Ishikawa (cell line): ENCODE results near the gene GPALPP1.

Experiments used
- CEBPB ChIP-seq: IDR thresholded peaks from 2 replicates; pipeline ENCODE4 v1.6.1; 2012
- CREB1 ChIP-seq: IDR thresholded peaks from 2 replicates; pipeline ENCODE4 v1.6.1; 2012; ENCODE audit warnings: low read depth
- EGR1 ChIP-seq: IDR thresholded peaks from 2 replicates; pipeline ENCODE4 v1.6.1; 2012
- EP300 ChIP-seq: IDR thresholded peaks from 2 replicates; pipeline ENCODE4 v1.6.1; 2012; ENCODE audit warnings: borderline replicate concordance
- FOXM1 ChIP-seq: IDR thresholded peaks from 2 replicates; pipeline ENCODE4 v1.6.1; 2012; ENCODE audit warnings: low read depth, borderline replicate concordance
- MAX ChIP-seq: IDR thresholded peaks from 2 replicates; pipeline ENCODE4 v1.6.1; 2012
- NFIC ChIP-seq: IDR thresholded peaks from 2 replicates; pipeline ENCODE4 v1.6.1; 2012
- RAD21 ChIP-seq: IDR thresholded peaks from 2 replicates; pipeline ENCODE4 v1.6.1; 2012; ENCODE audit warnings: low read depth
- TAF1 ChIP-seq: IDR thresholded peaks from 2 replicates; pipeline ENCODE4 v1.6.1; 2012; ENCODE audit warnings: low read depth, mild to moderate bottlenecking
- TCF12 ChIP-seq: IDR thresholded peaks from 2 replicates; pipeline ENCODE4 v1.6.1; 2012; ENCODE audit warnings: low read depth
- TEAD4 ChIP-seq: IDR thresholded peaks from 2 replicates; pipeline ENCODE4 v1.6.1; 2012
- YY1 ChIP-seq: IDR thresholded peaks from 2 replicates; pipeline ENCODE4 v1.6.1; 2012; ENCODE audit warnings: low read depth
- ZBTB7A ChIP-seq: IDR thresholded peaks from 2 replicates; pipeline ENCODE4 v1.6.1; 2012; ENCODE audit warnings: low read depth
- TF ChIP-seq, protein P1 (sequence below): IDR thresholded peaks from 2 replicates; pipeline ENCODE4 v1.6.1; 2012; ENCODE audit warnings: low read depth, mild to moderate bottlenecking
- TF ChIP-seq, protein P2 (sequence below): IDR thresholded peaks from 2 replicates; pipeline ENCODE4 v1.6.1; 2012

The GPALPP1 gene

GRCh38 chr13:44971656-44972595, 17.4 kb upstream of the GPALPP1 start:
- no peak for TF ChIP-seq RAD21
- no peak for TF ChIP-seq CREB1
- TF ChIP-seq TAF1: no peak
- no peak for TF ChIP-seq FOXM1
- no peak for TF ChIP-seq TEAD4
- TF ChIP-seq, protein P1, sequence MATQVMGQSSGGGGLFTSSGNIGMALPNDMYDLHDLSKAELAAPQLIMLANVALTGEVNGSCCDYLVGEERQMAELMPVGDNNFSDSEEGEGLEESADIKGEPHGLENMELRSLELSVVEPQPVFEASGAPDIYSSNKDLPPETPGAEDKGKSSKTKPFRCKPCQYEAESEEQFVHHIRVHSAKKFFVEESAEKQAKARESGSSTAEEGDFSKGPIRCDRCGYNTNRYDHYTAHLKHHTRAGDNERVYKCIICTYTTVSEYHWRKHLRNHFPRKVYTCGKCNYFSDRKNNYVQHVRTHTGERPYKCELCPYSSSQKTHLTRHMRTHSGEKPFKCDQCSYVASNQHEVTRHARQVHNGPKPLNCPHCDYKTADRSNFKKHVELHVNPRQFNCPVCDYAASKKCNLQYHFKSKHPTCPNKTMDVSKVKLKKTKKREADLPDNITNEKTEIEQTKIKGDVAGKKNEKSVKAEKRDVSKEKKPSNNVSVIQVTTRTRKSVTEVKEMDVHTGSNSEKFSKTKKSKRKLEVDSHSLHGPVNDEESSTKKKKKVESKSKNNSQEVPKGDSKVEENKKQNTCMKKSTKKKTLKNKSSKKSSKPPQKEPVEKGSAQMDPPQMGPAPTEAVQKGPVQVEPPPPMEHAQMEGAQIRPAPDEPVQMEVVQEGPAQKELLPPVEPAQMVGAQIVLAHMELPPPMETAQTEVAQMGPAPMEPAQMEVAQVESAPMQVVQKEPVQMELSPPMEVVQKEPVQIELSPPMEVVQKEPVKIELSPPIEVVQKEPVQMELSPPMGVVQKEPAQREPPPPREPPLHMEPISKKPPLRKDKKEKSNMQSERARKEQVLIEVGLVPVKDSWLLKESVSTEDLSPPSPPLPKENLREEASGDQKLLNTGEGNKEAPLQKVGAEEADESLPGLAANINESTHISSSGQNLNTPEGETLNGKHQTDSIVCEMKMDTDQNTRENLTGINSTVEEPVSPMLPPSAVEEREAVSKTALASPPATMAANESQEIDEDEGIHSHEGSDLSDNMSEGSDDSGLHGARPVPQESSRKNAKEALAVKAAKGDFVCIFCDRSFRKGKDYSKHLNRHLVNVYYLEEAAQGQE: no peak
- no peak for TF ChIP-seq EGR1
- no peak for TF ChIP-seq TCF12
- TF ChIP-seq YY1: no peak
- no peak for TF ChIP-seq CEBPB
- TF ChIP-seq ZBTB7A: no peak

- no peak for TF ChIP-seq TAF1
- TF ChIP-seq, protein P1: no peak
- TF ChIP-seq RAD21: peak; percentile 34; the same call in 1 of the 2 replicates
- TF ChIP-seq NFIC: no peak
- TF ChIP-seq, protein P2, sequence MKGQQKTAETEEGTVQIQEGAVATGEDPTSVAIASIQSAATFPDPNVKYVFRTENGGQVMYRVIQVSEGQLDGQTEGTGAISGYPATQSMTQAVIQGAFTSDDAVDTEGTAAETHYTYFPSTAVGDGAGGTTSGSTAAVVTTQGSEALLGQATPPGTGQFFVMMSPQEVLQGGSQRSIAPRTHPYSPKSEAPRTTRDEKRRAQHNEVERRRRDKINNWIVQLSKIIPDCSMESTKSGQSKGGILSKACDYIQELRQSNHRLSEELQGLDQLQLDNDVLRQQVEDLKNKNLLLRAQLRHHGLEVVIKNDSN: no peak
- no peak for TF ChIP-seq EGR1
- TF ChIP-seq MAX: no peak
Measured at GRCh38 chr13:44972956-44973581, 16.3 kb upstream of the GPALPP1 start.

DNA sequence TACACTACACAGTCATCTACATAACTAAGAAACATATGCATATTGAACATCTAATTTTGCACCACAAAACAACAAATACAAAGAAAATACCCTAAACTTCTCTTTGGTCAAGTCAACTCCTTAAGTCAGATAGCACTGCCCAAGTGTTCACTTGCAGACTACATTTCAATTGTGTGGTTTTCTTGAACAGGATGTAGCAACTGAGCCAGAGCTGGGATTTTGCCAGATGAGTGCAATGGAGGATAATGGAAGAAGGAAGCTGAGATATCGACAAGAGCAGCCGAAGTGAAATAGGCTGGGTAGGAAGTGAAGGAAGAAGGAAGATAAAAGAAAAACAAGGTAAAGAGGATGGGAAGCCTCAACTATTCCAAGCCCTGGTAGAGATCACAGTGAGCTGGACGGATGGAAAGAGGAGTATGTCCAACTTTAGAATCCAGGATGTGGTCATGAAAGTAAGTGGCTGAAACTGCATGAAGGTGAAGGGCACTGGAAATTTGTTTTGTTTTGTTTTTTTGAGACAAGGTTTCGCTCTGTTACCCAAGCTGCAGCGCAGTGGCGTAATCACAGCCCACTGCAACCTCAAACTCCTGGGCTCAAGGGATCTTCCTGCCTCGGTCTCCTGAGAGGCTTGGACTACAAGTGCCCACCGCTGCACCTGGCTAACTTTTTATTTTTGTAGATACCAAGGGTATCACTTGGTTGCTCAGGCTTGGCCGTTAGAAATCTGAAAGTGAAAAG, 15.1 kb upstream of the GPALPP1 start:
- TF ChIP-seq MAX (no peak), TAF1 (no peak), YY1 (no peak), ZBTB7A (no peak), NFIC (no peak), CREB1 (no peak), RAD21 (no peak), EGR1 (no peak), TEAD4 (no peak), FOXM1 (no peak), TCF12 (no peak), CEBPB (no peak), EP300 (no peak)
- TF ChIP-seq, protein P1: no peak
- TF ChIP-seq, protein P2: no peak

DNA sequence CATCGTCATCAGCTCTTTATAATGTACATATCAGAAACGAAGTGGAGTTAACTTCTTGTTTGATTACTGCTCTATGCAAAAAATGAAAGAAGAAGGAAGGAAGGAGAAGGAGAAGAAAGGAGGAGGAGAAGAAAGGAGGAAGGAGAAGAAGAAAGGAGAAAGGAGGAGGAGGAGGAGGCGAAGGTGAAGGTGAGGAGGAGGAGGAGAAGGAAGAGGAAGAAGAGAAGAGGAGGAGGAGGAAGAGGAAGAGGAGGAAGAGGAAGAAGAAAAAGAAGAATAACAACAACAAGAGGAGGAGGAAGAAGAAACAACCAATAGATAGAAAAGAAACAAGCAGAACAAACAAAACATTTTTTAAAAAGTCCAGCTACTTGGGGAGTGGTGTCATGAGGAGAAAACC, 13.1 kb upstream of the GPALPP1 start:
- TF ChIP-seq CREB1: no peak
- TF ChIP-seq, protein P1: no peak
- TF ChIP-seq YY1: no peak
- TF ChIP-seq RAD21: no peak
- no peak for TF ChIP-seq CEBPB
- no peak for TF ChIP-seq TCF12
- TF ChIP-seq NFIC: no peak
- TF ChIP-seq EP300: no peak
